ENCODE results near the gene KMT2E. TPM values are rescaled to one million over a fixed set of nuclear protein-coding genes. Genes with fewer than 3 reads are reported as not detected.

Gene KMT2E
- total and polyA plus RNA-seq, 2 donors (not counting 1 experiment from before 2014, with no cell fraction given) = 32.4 to 328 TPM

DNA sequence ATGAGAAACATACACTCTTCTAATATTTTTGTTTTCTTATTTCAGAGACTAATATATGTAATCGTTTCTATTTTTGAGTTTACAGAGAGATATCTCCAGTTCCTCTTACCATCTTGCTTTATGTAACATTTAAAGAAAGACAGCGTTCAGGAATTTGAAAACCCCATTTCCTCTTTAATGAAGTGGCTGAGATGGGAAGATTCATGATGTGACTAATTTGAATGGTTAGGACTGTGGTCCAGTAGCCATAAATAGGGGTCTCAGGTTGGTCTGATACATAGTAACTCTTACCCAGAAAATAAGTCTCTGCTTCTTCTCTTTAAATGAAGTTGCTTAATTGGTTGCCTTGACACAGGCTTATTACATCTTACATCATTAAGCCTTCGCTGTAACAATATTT, 6.9 kb downstream of the KMT2E start:
- Mint-ChIP-seq H3K27ac (no peak overlapping the region), H3K4me1 (peaks cover 74% of the 10 kb centered on the region), H3K4me3 (peak overlapping the region; percentile 55), H3K27me3 (no peaks in the 10 kb centered on the region), H3K9me3 (ENCODE audit: insufficient read depth) (no peaks in the 10 kb centered on the region)
- ATAC-seq (ENCODE audit: low read depth) (no peak), DNase-seq (no peak)
- ChIA-PET CTCF (interaction anchor here (0.7 to 16.1 kb wide), 3 partner anchors 32 to 189 kb away, joined by 3 to 282 read pairs (median 4); no protein-coding TSS in a partner anchor), POLR2A (interaction anchor here (1.1 kb wide), 1 partner anchor 9 kb away, joined by 3 read pairs; no protein-coding TSS in a partner anchor)
- Histone ChIP-seq H4K20me1 (ENCODE audit: control insufficient read depth, insufficient read depth, low read length, poor library complexity, severe bottlenecking) (peaks cover 46% of the 10 kb centered on the region), H3K4me2 (replicated peaks; ENCODE audit: low read depth, low read length, poor library complexity, severe bottlenecking) (peak overlapping the region; percentile 49), H3K9me3 (ENCODE audit: control extremely low read depth in 1 of 3, control insufficient read depth in 2 of 3, insufficient read depth in 1 of 3, low read length in 2 of 3) (no peaks in the 10 kb centered on the region), H3K9ac (ENCODE audit: low read length) (no peak overlapping the region), H3K27ac (ENCODE audit: low read length in 2 of 2) (peak overlapping the region in 1 of 2 donors; percentile 50), H2AFZ (ENCODE audit: insufficient read depth, low read depth, low read length, poor library complexity, severe bottlenecking) (no peak overlapping the region), H3K4me1 (ENCODE audit: control insufficient read depth in 2 of 2, insufficient read depth in 2 of 2, low read length in 2 of 2) (peaks cover 51 to 85% of the 10 kb centered on the region in 2 donors), H3K27me3 (replicated peaks in 1 of 4; ENCODE audit: control extremely low read depth in 1 of 4, control insufficient read depth in 3 of 4, insufficient read depth in 4 of 4, low read length in 3 of 4) (no peaks in the 10 kb centered on the region), H3K4me3 (ENCODE audit: control extremely low read depth in 1 of 5, extremely low read depth in 1 of 5, insufficient read depth in 1 of 5, low read depth in 2 of 5, low read length in 4 of 5) (peak overlapping the region in 1 of 5 experiments; percentile 21), H3K79me2 (ENCODE audit: control insufficient read depth, insufficient read depth, low read length) (peaks cover 100% of the 10 kb centered on the region), H3K36me3 (replicated peaks in 1 of 2; ENCODE audit: control extremely low read depth in 1 of 2, control insufficient read depth in 1 of 2, extremely low read depth in 1 of 2, insufficient read depth in 2 of 2, low read length in 1 of 2) (peaks cover 0 to 1% of the 10 kb centered on the region in 2 experiments)
- no peak for TF ChIP-seq EZH2 (IDR thresholded peaks at IDR 0.05; ENCODE audit: borderline replicate concordance, insufficient read depth, low read depth, low read length, poor library complexity, severe bottlenecking)
- TF ChIP-seq, protein P1, sequence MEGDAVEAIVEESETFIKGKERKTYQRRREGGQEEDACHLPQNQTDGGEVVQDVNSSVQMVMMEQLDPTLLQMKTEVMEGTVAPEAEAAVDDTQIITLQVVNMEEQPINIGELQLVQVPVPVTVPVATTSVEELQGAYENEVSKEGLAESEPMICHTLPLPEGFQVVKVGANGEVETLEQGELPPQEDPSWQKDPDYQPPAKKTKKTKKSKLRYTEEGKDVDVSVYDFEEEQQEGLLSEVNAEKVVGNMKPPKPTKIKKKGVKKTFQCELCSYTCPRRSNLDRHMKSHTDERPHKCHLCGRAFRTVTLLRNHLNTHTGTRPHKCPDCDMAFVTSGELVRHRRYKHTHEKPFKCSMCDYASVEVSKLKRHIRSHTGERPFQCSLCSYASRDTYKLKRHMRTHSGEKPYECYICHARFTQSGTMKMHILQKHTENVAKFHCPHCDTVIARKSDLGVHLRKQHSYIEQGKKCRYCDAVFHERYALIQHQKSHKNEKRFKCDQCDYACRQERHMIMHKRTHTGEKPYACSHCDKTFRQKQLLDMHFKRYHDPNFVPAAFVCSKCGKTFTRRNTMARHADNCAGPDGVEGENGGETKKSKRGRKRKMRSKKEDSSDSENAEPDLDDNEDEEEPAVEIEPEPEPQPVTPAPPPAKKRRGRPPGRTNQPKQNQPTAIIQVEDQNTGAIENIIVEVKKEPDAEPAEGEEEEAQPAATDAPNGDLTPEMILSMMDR (IDR thresholded peaks at IDR 0.05) = no peak
- WGBS (ENCODE audit: insufficient coverage) = no CpG with 5 or more reads among the region's 3 CpGs
- intact Hi-C loops (cut with micrococcal nuclease) = no loop called here

DNA sequence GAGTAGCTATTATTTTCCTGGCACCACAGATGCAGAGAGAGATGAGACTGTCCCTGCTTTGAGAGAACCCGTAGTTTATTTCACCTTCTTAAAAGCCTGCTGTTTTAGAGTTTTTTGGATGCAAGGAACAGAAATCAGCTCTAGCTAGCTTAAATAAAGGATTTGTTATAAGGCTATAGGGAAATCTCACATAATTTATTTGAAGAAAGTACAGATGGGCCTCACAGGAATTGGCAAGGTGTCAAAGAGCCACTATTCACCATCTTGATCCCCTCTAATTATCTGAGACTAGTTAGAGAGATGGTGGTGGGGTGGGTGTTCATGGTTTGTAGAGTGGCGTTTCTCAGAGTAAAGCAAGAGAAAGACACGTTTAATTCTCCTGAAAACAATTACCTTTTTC, 7.3 kb downstream of the KMT2E start:
- no CpG with 5 or more reads among the region's 3 CpGs for WGBS (ENCODE audit: insufficient coverage)
- Histone ChIP-seq H3K4me2 (replicated peaks; ENCODE audit: low read depth, low read length, poor library complexity, severe bottlenecking) (peak overlapping the region; percentile 49), H3K79me2 (ENCODE audit: control insufficient read depth, insufficient read depth, low read length) (peaks cover 100% of the 10 kb centered on the region), H3K27me3 (replicated peaks in 1 of 4; ENCODE audit: control extremely low read depth in 1 of 4, control insufficient read depth in 3 of 4, insufficient read depth in 4 of 4, low read length in 3 of 4) (no peaks in the 10 kb centered on the region), H3K9ac (ENCODE audit: low read length) (no peak overlapping the region), H3K9me3 (ENCODE audit: control extremely low read depth in 1 of 3, control insufficient read depth in 2 of 3, insufficient read depth in 1 of 3, low read length in 2 of 3) (no peaks in the 10 kb centered on the region), H3K4me1 (ENCODE audit: control insufficient read depth in 2 of 2, insufficient read depth in 2 of 2, low read length in 2 of 2) (peaks cover 51 to 85% of the 10 kb centered on the region in 2 donors), H2AFZ (ENCODE audit: insufficient read depth, low read depth, low read length, poor library complexity, severe bottlenecking) (no peak overlapping the region), H4K20me1 (ENCODE audit: control insufficient read depth, insufficient read depth, low read length, poor library complexity, severe bottlenecking) (peaks cover 49% of the 10 kb centered on the region), H3K36me3 (replicated peaks in 1 of 2; ENCODE audit: control extremely low read depth in 1 of 2, control insufficient read depth in 1 of 2, extremely low read depth in 1 of 2, insufficient read depth in 2 of 2, low read length in 1 of 2) (peaks cover 0 to 1% of the 10 kb centered on the region in 2 experiments), H3K4me3 (ENCODE audit: control extremely low read depth in 1 of 5, extremely low read depth in 1 of 5, insufficient read depth in 1 of 5, low read depth in 2 of 5, low read length in 4 of 5) (peak overlapping the region in 1 of 5 experiments; percentile 21), H3K27ac (ENCODE audit: low read length in 2 of 2) (peak overlapping the region in 1 of 2 donors; percentile 50)
- Mint-ChIP-seq H3K4me3 (peak overlapping the region; percentile 55), H3K27ac (peak overlapping the region; percentile 43), H3K9me3 (ENCODE audit: insufficient read depth) (no peaks in the 10 kb centered on the region), H3K27me3 (no peaks in the 10 kb centered on the region), H3K4me1 (peaks cover 76% of the 10 kb centered on the region)
- POLR2A ChIA-PET = interaction anchor here (1.1 kb wide), 1 partner anchor 9 kb away, joined by 3 read pairs; no protein-coding TSS in a partner anchor
- no peak for TF ChIP-seq EZH2 (IDR thresholded peaks at IDR 0.05; ENCODE audit: borderline replicate concordance, insufficient read depth, low read depth, low read length, poor library complexity, severe bottlenecking)
- TF ChIP-seq, protein P1 (IDR thresholded peaks at IDR 0.05) = no peak
- ATAC-seq (ENCODE audit: low read depth) (no peak), DNase-seq (no peak)
- CTCF ChIA-PET = interaction anchor here (1.1 kb wide), 1 partner anchor 189 kb away, joined by 4 read pairs; no protein-coding TSS in a partner anchor
- intact Hi-C loops (cut with micrococcal nuclease) = no loop called here
